Psoas muscle (tissue), 8 donors: ENCODE measurements around the gene GATA2. TPM values are rescaled to one million over a fixed set of nuclear protein-coding genes. Genes with fewer than 3 reads are reported as not detected.

ENCODE experiments used
- ATAC-seq, 4 donors: fragments of 200-7000 bp; cut with Tn5 transposase; one replicate each; pipeline ENCODE4 v1.9.1; 2020; ENCODE audit warnings: moderate library complexity in 3 of 4, mild to moderate bottlenecking in 2 of 4
- DNase-seq, 2 donors: peaks; one replicate each; pipeline ENCODE4 v3.0.0-alpha.2; 2020
- H3K27ac ChIP-seq: fragments of 200-600 bp; one replicate; pipeline ENCODE4 v1.8.0; 2022
- H3K27me3 ChIP-seq, 3 donors: fragments of 200-600 bp in 1 of 3; one replicate each; pipeline versions ENCODE4 v1.6.1 to v1.8.0; 2013 to 2022; ENCODE audit warnings: low read length in 2 of 3, mild to moderate bottlenecking in 2 of 3, moderate library complexity in 1 of 3; ENCODE audit not compliant: insufficient read depth in 3 of 3
- H3K36me3 ChIP-seq, 2 donors: fragments of 200-600 bp in 1 of 2; one replicate each; pipeline versions ENCODE4 v1.6.1 to v1.8.0; 2013 to 2022; ENCODE audit warnings: low read depth in 1 of 2, mild to moderate bottlenecking in 1 of 2, moderate library complexity in 1 of 2; ENCODE audit not compliant: insufficient read depth in 1 of 2
- H3K4me1 ChIP-seq: fragments of 200-600 bp; one replicate; pipeline ENCODE4 v1.8.0; 2022
- H3K4me3 ChIP-seq: fragments of 200-600 bp; one replicate; pipeline ENCODE4 v1.8.0; 2022; ENCODE audit warnings: mild to moderate bottlenecking
- H3K9me3 ChIP-seq: fragments of 200-600 bp; one replicate; pipeline ENCODE4 v1.8.0; 2022
- CTCF ChIP-seq: fragments of 200-600 bp; IDR thresholded peaks from one replicate; pipeline ENCODE4 v1.8.0; 2022; ENCODE audit warnings: antibody characterized with exemption
- WGBS, 3 donors: extraction: QIAGEN DNeasy Blood & Tissue Kit; methylation state at CpG; one replicate each; pipeline versions ENCODE4 v1.1.6 to v1.1.7; 2013; 5-methylcytosine and 5-hydroxymethylcytosine counted together
- intact Hi-C, 2 donors: fragments of 100-400 bp; cut with DNase I; formaldehyde crosslinking; loops; one replicate each; pipeline versions ENCODE4 v1.11.0 to v1.14.2; 2022
- long read RNA-seq, 2 donors: library from polyadenylated mRNA; unstranded; transcript quantifications; one replicate each; pipeline ENCODE4 v2.0.0, GENCODE V29; 2021
- polyA plus RNA-seq, 3 donors: library from polyadenylated mRNA; stranded (reverse); fragments of 200-250 nt; gene quantifications; one replicate each; pipeline ENCODE4 v1.2.3, GENCODE V29; 2013
- total RNA-seq, 4 donors: library from RNA; stranded (reverse); fragmentation: NEBNext Ultra II Directional in 2 of 4; extraction: Animal tissue kit (Norgen Biotek cat#: 25700) in 2 of 4; gene quantifications; one replicate each; pipeline versions ENCODE4 v1.2.1 to v1.2.4, GENCODE V29; 2021 to 2023
- donor health status: healthy with polysubstance abuse.
- donor health status: DM: no; HTN: no; CAD: no; lungs with moderate emphysema.
- donor health status: Bipolar disorder and iron deficiency.
- donor health status: healthy.
- donor health status: DM: yes; HTN: yes; CAD: no.
- donor health status: DM: no; HTN: no; CAD: no.
- donor health status: DM: no; HTN: no; CAD: no.
- donor health status: DM: yes; HTN: yes; CAD: no.

GATA2 gene
- total RNA-seq (1 to 10 TPM; 5.4 to 8.8 (median 7.1) TPM), polyA plus RNA-seq (1 to 10 TPM; 4.2 to 7.4 (median 6.5) TPM)
- long read RNA-seq, donor 1, partial matches to known transcripts = 3 of 4 reads
- long read RNA-seq, donor 1, other reads (novel, unspliced or antisense) = 1 of 4 reads
- long read RNA-seq, donor 2, partial matches to known transcripts = 14 of 20 reads
- long read RNA-seq, donor 2, other reads (novel, unspliced or antisense) = 4 of 20 reads

DNA sequence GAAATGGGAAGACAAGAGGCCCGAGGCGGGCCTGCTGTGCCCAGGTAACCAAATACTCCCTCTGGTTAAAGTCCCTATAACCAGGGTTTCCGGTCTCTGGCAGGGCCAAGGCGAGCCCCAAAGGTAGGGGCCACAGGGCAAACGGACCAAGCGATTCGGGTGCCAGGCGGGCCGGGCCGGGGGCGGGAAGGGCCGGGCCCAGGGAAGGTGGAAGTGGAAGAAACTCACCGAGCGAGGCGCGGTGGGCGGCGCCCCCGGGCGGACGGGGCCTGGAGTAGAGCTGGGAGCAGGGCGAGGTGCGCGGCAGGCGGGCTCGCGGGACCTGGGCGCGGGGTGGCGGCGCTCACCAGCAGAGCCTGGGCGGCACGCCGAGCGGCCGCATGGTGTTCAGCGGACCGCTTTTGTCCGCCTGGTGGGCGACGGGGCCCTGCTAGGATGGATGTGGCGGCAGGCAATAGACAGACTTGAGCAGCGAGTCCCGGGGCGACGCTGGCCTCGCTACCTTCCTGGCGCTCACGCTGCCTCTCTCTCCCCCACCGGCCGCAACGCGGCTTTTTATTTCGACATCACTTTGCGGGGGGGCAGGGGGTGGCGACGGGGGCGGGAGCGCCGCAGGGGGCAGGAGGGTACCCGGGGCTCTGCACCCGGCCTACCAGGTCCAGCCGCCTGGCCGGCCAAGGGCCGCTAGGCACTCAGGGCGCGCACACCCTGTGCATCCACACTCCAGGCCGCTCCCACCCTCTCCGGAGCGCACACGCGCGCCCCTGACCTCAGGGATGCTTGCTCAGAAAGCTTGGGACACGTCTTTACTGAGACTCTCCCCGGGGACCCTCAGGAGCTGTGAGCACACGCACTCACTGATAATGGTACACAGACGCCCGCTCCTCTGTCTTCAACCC is at the start of gene GATA2:
Gene GATA2 (minus strand): TSS at position 531 of the 899 bp plus-strand sequence. CDS start 6,170 bp downstream, outside the sequence.
- intact Hi-C loops = no loop called here
- peaks cover 0 to 97% (median 50%) of the 10 kb centered on the region in 3 donors for H3K27me3 ChIP-seq

DNA sequence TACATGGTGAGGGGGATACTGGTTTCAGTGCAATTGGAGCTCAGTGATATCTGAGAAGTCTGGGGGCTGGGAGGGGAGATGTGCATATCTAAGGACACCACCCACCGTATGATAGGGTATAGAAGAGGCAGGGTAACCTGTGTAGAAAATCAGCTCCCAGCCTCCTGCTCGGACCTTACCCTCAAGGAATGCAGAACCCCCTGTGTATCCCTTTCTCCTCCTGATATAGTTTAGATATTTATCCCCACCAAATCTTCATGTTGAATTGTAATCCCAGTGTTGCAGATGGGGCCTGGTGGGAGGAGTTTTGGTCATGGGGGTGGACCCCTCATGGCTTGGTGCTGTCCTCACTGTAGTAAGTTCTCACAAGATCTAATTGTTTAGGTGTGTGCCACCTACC is 48.2 kb upstream of the GATA2 start:
- WGBS, 3 donors = 75 to 87% (median 76%) methylated on average over 2 of the region's 2 CpGs

More for the DNA sequence above, at the start of gene GATA2:
- H3K9me3 ChIP-seq = no peaks in the 10 kb centered on the region
- peaks cover 56% of the 10 kb centered on the region for H3K4me1 ChIP-seq
- WGBS, 3 donors = 16 to 21% (median 17%) methylated on average over 55 to 78 of the region's 78 CpGs
- H3K36me3 ChIP-seq = no peaks in the 10 kb centered on the region
- peak within 1 kb of the TSS; percentile 55 for H3K4me3 ChIP-seq
- DNase-seq (peak in 1 of 2 donors; percentile 66), ATAC-seq (peak in 3 of 4 donors; percentile 19 to 23 (median 19))
- no peak for TF ChIP-seq CTCF
- no peak within 1 kb of the TSS for H3K27ac ChIP-seq

DNA sequence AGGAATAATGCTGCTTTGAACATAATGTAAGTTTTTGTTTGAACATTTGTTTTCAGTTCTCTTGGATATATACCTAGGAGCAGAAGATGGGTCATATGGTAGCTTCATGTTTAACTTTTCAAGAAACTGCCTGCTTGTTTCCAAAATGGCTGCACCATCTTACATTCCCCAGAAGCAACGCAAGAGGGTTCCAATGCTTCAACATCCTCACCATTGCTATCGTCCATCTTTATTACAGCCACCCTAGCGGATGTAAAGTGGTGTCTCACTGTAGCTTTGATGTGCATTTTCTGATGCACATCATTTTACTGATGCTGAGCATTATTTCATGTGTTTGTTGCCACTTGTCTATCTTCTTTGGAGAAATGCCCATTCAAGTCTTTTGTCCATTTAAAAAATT is 46.4 kb upstream of the GATA2 start:
- intact Hi-C loops = no loop called here
- peaks cover 6% of the 10 kb centered on the region for H3K9me3 ChIP-seq
- H3K4me3 ChIP-seq = no peak overlapping the region
- 90 to 91% (median 91%) methylated on average over 3 of the region's 3 CpGs for WGBS, 3 donors
- ATAC-seq = no peak
- TF ChIP-seq CTCF = no peak
- no peak overlapping the region for H3K27ac ChIP-seq
- peaks cover 2 to 27% (median 5%) of the 10 kb centered on the region in 3 donors for H3K27me3 ChIP-seq
- H3K4me1 ChIP-seq = no peaks in the 10 kb centered on the region
- no peak for DNase-seq
- H3K36me3 ChIP-seq = no peaks in the 10 kb centered on the region

More for the DNA sequence above, 48.2 kb upstream of the GATA2 start:
- H3K27ac ChIP-seq = no peak overlapping the region
- ATAC-seq (no peak), DNase-seq (no peak)
- no peaks in the 10 kb centered on the region for H3K4me1 ChIP-seq
- TF ChIP-seq CTCF = no peak
- peaks cover 6% of the 10 kb centered on the region for H3K9me3 ChIP-seq
- H3K27me3 ChIP-seq = peaks cover under 1 to 11% (median 2%) of the 10 kb centered on the region in 3 donors
- intact Hi-C loops = no loop called here
- H3K36me3 ChIP-seq = no peaks in the 10 kb centered on the region
- no peak overlapping the region for H3K4me3 ChIP-seq

GRCh38 chr3:128537091-128537703 is 44.2 kb upstream of the GATA2 start:
- no peak for ATAC-seq
- WGBS, 3 donors = 62 to 65% (median 64%) methylated on average over 4 of the region's 4 CpGs
- Histone ChIP-seq H3K4me3 (no peak overlapping the region), H3K36me3 (no peaks in the 10 kb centered on the region), H3K27me3 (peaks cover 5 to 36% (median 6%) of the 10 kb centered on the region in 3 donors), H3K4me1 (no peaks in the 10 kb centered on the region), H3K9me3 (no peaks in the 10 kb centered on the region), H3K27ac (no peak overlapping the region)
- intact Hi-C loops = no loop called here
- DNase-seq = no peak
- no peak for TF ChIP-seq CTCF
